Heart left ventricle (tissue), 16 donors: ENCODE measurements around the gene VTCN1. TPM values are rescaled to one million over a fixed set of nuclear protein-coding genes. Genes with fewer than 3 reads are reported as not detected.

Experiments
- ATAC-seq, 4 donors: fragments of 200-7000 bp; cut with Tn5 transposase; one replicate each; pipeline ENCODE4 v1.9.1; 2020 to 2022; ENCODE audit warnings: moderate library complexity in 4 of 4, mild to moderate bottlenecking in 3 of 4, moderate number of reproducible peaks in 1 of 4
- DNase-seq, 5 donors: peaks; one replicate each; pipeline ENCODE4 v3.0.0-alpha.2; 2020
- H3K27ac ChIP-seq, 12 donors: fragments of 200-600 bp; sonication (generic) in 4 of 12; one replicate each; pipeline versions ENCODE4 v1.5.0 to v1.8.0; 2016 to 2022; ENCODE audit warnings: mild to moderate bottlenecking in 2 of 12
- H3K27me3 ChIP-seq, 9 donors: fragments of 200-600 bp; sonication (generic) in 2 of 9; one replicate each; pipeline versions ENCODE4 v1.5.1 to v1.8.0; 2016 to 2022; ENCODE audit warnings: mild to moderate bottlenecking in 3 of 9
- H3K36me3 ChIP-seq, 9 donors: fragments of 200-600 bp; sonication (generic) in 2 of 9; one replicate each; pipeline versions ENCODE4 v1.5.0 to v1.8.0; 2018 to 2022; ENCODE audit warnings: mild to moderate bottlenecking in 2 of 9
- H3K4me1 ChIP-seq, 12 donors: fragments of 200-600 bp; sonication (generic) in 4 of 12; one replicate each; pipeline versions ENCODE4 v1.5.0 to v1.8.0; 2016 to 2022; ENCODE audit warnings: mild to moderate bottlenecking in 3 of 12
- H3K4me3 ChIP-seq, 12 donors: fragments of 200-600 bp; sonication (generic) in 4 of 12; one replicate each; pipeline versions ENCODE4 v1.5.0 to v1.8.0; 2017 to 2022; ENCODE audit warnings: mild to moderate bottlenecking in 9 of 12, moderate library complexity in 4 of 12
- H3K9me3 ChIP-seq, 12 donors: fragments of 200-600 bp; sonication (generic) in 4 of 12; one replicate each; pipeline versions ENCODE4 v1.5.0 to v1.8.0; 2016 to 2022; ENCODE audit warnings: mild to moderate bottlenecking in 1 of 12
- POLR2A ChIP-seq, 2 donors: fragments of 450-650 bp; IDR thresholded peaks; one replicate each; pipeline ENCODE4 v1.6.1; 2017; ENCODE audit warnings: antibody characterized with exemption in 2 of 2, mild to moderate bottlenecking in 2 of 2, moderate library complexity in 2 of 2
- WGBS, 4 donors: extraction: QIAGEN DNeasy Blood & Tissue Kit in 2 of 4; methylation state at CpG; one replicate each; pipeline versions ENCODE4 v1.1.5 to v1.1.7; 2013 to 2018; 5-methylcytosine and 5-hydroxymethylcytosine counted together
- intact Hi-C, 10 donors: fragments of 100-400 bp; cut with DNase I; formaldehyde crosslinking; loops; one replicate each; pipeline versions ENCODE4 v1.11.1 to v1.14.2; 2022
- polyA plus RNA-seq, 2 donors: library from polyadenylated mRNA; stranded (reverse); fragments of 200-250 nt; gene quantifications; one replicate each; pipeline ENCODE4 v1.2.3, GENCODE V29; 2013
- total RNA-seq, 9 donors: library from RNA; depleted of rRNA in 2 of 9; stranded (reverse); fragments of >200 nt in 2 of 9; fragmentation: NEBNext Ultra II Directional in 3 of 9; extraction: Animal tissue kit (Norgen Biotek cat#: 25700) in 3 of 9; gene quantifications; one replicate each; pipeline versions ENCODE4 v1.1.0 to v1.2.4, GENCODE V29; 2016 to 2023
- TF ChIP-seq, protein P1 (sequence below), 12 donors: fragments of 200-600 bp; sonication (generic) in 4 of 12; IDR thresholded peaks; one replicate each; pipeline versions ENCODE4 v1.5.0 to v1.8.0; 2018 to 2022; ENCODE audit warnings: antibody characterized with exemption in 12 of 12, mild to moderate bottlenecking in 5 of 12
- donor health status: ischemic (EF 13 %, LVEDD 7.1; RV severe dilation, severe dysfunction).
- donor health status: healthy with polysubstance abuse.
- donor health status: DM: no; HTN: yes; CAD: no.
- donor health status: DM: no; HTN: no; CAD: no.
- donor health status: ischemic (EF 25% LVEDD 6.9; RV normal size, moderate dysfunction).
- donor health status: ischemic (EF 25% LVEDD 5.7; RV mildly dilated, moderate dysfunction).
- donor health status: healthy.
- donor health status: DM: yes; HTN: yes; CAD: no.
- donor health status: ischemic (EF 35%, LVEDD 5.7; RV mildly dilated, moderate dysfunction).
- donor health status: nonischemic (EF 11% LVEDD 7.7; RV severe dilation, severe dysfunction).
- donor health status: DM: yes; HTN: yes; CAD: no.
- donor health status: PGD.
- donor health status: ischemic (EF 29% LVEDD 5.4; RV normal size, mild dysfunction).
- donor health status: nonischemic (EF 23%, LVEDD 6.1; RV moderate dilation, normal function).

The VTCN1 gene
- total and polyA plus RNA-seq, 11 donors, result 0.09 to 0.16 TPM; not detected in 9

DNA sequence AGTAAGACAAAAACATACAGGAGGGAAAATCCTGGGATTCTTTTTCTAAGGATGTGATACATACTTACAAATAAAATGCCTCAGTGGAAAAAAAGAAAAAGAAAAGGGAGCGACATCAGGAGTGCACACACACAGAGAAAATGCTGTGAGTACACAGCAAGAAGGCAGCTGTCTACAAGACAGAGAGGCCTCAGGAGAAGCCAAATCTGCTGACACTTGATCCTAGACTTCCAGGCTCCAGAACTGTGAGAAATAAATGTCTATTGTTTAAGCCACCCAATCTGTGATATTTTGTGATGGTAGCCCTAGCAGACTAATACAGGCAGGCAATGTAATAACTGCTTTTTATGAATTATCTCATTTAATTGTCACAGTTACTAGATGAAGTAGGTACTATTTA, 72.2 kb downstream of the VTCN1 start:
- intact Hi-C loops, result no loop called here
- H3K27ac ChIP-seq, result no peak overlapping the region
- H3K4me3 ChIP-seq, result no peak overlapping the region
- no peaks in the 10 kb centered on the region for H3K27me3 ChIP-seq
- 88 to 91% (median 90%) methylated on average over 1 of the region's 1 CpG for WGBS, 4 donors
- H3K36me3 ChIP-seq, result no peaks in the 10 kb centered on the region
- no peaks in the 10 kb centered on the region for H3K9me3 ChIP-seq
- TF ChIP-seq POLR2A (IDR thresholded peaks at IDR 0.05), result no peak
- TF ChIP-seq, protein P1, sequence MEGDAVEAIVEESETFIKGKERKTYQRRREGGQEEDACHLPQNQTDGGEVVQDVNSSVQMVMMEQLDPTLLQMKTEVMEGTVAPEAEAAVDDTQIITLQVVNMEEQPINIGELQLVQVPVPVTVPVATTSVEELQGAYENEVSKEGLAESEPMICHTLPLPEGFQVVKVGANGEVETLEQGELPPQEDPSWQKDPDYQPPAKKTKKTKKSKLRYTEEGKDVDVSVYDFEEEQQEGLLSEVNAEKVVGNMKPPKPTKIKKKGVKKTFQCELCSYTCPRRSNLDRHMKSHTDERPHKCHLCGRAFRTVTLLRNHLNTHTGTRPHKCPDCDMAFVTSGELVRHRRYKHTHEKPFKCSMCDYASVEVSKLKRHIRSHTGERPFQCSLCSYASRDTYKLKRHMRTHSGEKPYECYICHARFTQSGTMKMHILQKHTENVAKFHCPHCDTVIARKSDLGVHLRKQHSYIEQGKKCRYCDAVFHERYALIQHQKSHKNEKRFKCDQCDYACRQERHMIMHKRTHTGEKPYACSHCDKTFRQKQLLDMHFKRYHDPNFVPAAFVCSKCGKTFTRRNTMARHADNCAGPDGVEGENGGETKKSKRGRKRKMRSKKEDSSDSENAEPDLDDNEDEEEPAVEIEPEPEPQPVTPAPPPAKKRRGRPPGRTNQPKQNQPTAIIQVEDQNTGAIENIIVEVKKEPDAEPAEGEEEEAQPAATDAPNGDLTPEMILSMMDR (IDR thresholded peaks at IDR 0.05), result no peak
- ATAC-seq (no peak), DNase-seq (no peak)
- peaks cover 0 to 1% (median 0%) of the 10 kb centered on the region in 12 donors for H3K4me1 ChIP-seq

DNA sequence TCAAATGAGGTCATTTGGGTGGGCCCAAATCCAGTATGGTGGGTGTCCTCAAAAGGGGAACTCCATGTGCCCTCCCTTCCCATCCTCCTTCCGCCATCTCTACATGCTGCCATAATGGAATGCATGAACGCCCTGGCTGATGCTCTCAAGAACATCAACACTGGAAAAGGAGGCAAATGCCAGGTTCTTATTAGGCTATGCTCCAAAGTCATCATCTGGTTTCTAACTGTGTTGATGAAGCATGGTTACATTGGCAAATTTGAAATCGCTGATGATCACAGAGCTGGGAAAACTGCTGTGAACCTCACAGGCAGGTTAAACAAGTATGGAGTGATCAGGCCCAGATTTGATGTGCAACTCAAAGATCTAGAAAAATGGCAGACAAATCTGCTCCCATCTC, 72.6 kb downstream of the VTCN1 start:
- Histone ChIP-seq H3K36me3 (no peaks in the 10 kb centered on the region), H3K27me3 (no peaks in the 10 kb centered on the region), H3K9me3 (no peaks in the 10 kb centered on the region), H3K4me1 (no peaks in the 10 kb centered on the region), H3K27ac (no peak overlapping the region), H3K4me3 (no peak overlapping the region)
- 92 to 96% (median 93%) methylated on average over 3 of the region's 3 CpGs for WGBS, 4 donors
- intact Hi-C loops, result no loop called here
- ATAC-seq, result no peak
- no peak for DNase-seq
- TF ChIP-seq POLR2A (IDR thresholded peaks at IDR 0.05), result no peak
- TF ChIP-seq, protein P1 (IDR thresholded peaks at IDR 0.05), result no peak

DNA sequence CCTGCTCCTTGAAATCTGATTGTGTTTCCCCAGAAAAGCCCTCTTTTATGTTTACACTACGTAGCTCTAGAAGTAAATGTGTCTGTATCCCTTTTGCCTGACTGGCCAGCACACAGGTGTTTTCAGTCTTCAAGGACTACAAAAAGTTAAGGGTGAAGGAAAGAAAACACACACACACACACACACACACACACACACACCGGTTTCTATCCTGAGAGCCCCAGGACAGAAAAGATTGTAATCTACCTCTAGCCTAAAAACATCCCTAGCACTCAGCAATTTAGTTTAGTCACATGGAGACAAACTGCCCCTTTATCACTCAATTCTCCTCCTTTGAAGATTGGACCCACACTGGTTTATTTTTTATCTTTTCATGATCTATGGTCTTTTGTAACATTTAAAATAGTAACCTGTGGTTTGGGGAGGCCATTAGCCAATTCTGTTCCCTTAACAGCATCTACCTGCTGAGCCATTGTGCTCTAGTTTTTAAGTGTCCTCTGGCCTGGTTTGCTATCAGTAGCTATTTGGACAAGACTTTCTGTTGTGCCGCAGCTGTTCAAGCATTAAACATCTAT, 73.4 kb downstream of the VTCN1 start:
- Histone ChIP-seq H3K4me1 (no peaks in the 10 kb centered on the region), H3K4me3 (no peak overlapping the region), H3K9me3 (no peaks in the 10 kb centered on the region), H3K27me3 (no peaks in the 10 kb centered on the region), H3K27ac (no peak overlapping the region), H3K36me3 (no peaks in the 10 kb centered on the region)
- TF ChIP-seq, protein P1 (IDR thresholded peaks at IDR 0.05), result no peak
- no peak for TF ChIP-seq POLR2A (IDR thresholded peaks at IDR 0.05)
- ATAC-seq, result no peak
- intact Hi-C loops, result no loop called here
- DNase-seq, result no peak
- 80 to 86% (median 82%) methylated on average over 3 of the region's 3 CpGs for WGBS, 4 donors

DNA sequence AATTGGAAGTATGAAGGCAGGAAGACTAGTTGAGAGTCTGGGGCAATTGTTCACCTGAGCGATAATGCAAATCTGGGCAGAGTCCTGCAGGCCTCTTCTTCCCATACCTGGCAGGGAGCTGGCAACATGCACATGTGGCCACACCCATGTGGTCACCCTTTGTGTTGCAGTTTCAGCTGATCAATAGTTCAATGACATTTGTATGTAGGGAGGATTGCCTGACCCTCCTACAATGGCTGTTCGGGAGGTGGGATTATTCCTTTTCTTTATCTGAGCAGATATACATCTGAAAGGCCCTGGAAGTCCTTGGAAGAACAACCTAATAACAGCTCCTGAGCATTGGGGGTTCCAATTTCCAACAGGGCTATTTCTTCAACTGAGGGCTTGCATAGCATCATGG, 74.0 kb downstream of the VTCN1 start:
- Histone ChIP-seq H3K9me3 (no peaks in the 10 kb centered on the region), H3K36me3 (no peaks in the 10 kb centered on the region), H3K27me3 (no peaks in the 10 kb centered on the region), H3K4me1 (no peaks in the 10 kb centered on the region), H3K4me3 (no peak overlapping the region), H3K27ac (no peak overlapping the region)
- no peak for TF ChIP-seq POLR2A (IDR thresholded peaks at IDR 0.05)
- TF ChIP-seq, protein P1 (IDR thresholded peaks at IDR 0.05), result no peak
- intact Hi-C loops, result no loop called here
- no peak for DNase-seq
- 73 to 81% (median 76%) methylated on average over 2 of the region's 2 CpGs for WGBS, 4 donors
- no peak for ATAC-seq
